IMR-90 (cell line): ENCODE results near the gene RUNX1. TPM values are rescaled to one million over a fixed set of nuclear protein-coding genes. Genes with fewer than 3 reads are reported as not detected.

Source experiments
- ATAC-seq: fragments of 200-7000 bp; cut with Tn5 transposase; 2 replicates; pipeline ENCODE4 v1.9.1; 2020; ENCODE audit warnings: low read depth, mild to moderate bottlenecking, moderate library complexity
- BruUV-seq: library from RNA; stranded (reverse); fragments of 400-500 nt; replicated peaks from 2 replicates; lab custom pipeline; 2021; lab: Mats Ljungman, UMichigan
- CTCF ChIA-PET: fragments of 300-600 bp; formaldehyde crosslinking; extraction: SDS; loops from one replicate; lab custom pipeline; 2021; ENCODE audit warnings: antibody characterized with exemption; lab: Yijun Ruan, JAX
- POLR2A ChIA-PET: fragments of 300-600 bp; sonication (Branson Sonifier 250); formaldehyde crosslinking; loops from one replicate; lab custom pipeline; 2022; ENCODE audit warnings: antibody characterized with exemption; ENCODE audit not compliant: unreplicated experiment; lab: Charles Lee
- DNase-seq: peaks from one replicate; pipeline ENCODE4 v3.0.0; 2013
- H2AFZ ChIP-seq: replicated peaks from 2 replicates; pipeline ENCODE3; 2013; ENCODE audit warnings: low read length, mild to moderate bottlenecking; ENCODE audit not compliant: poor library complexity
- H2AK5ac ChIP-seq: 2 replicates; pipeline ENCODE4 v1.6.1; 2013; ENCODE audit warnings: low read depth, low read length, inconsistent platforms
- H2AK9ac ChIP-seq: replicated peaks from 2 replicates; pipeline ENCODE3; 2013; ENCODE audit warnings: mild to moderate bottlenecking, low read depth, low read length, moderate library complexity; ENCODE audit not compliant: poor library complexity
- H2BK120ac ChIP-seq: 2 replicates; pipeline ENCODE4 v1.6.1; 2013; ENCODE audit warnings: low read depth, low read length, inconsistent platforms
- H2BK15ac ChIP-seq: 3 replicates; pipeline ENCODE4 v1.6.1; 2013; ENCODE audit warnings: low read depth, low read length, inconsistent platforms
- H2BK20ac ChIP-seq: 2 replicates; pipeline ENCODE4 v1.6.1; 2013; ENCODE audit warnings: low read depth, mild to moderate bottlenecking, inconsistent platforms, low read length, moderate library complexity
- H2BK5ac ChIP-seq: 2 replicates; pipeline ENCODE4 v1.6.1; 2013; ENCODE audit warnings: mild to moderate bottlenecking, low read depth, low read length, inconsistent platforms; ENCODE audit not compliant: poor library complexity, severe bottlenecking
- H3K14ac ChIP-seq: replicated peaks from 2 replicates; pipeline ENCODE4 v1.6.1; 2013; ENCODE audit warnings: low read depth, low read length, inconsistent platforms
- H3K18ac ChIP-seq: 2 replicates; pipeline ENCODE4 v1.6.1; 2013; ENCODE audit warnings: low read depth, low read length, control low read depth
- H3K23ac ChIP-seq: 2 replicates; pipeline ENCODE4 v1.6.1; 2013; ENCODE audit warnings: low read depth, low read length, inconsistent platforms
- H3K27ac ChIP-seq: 2 replicates; pipeline ENCODE4 v1.5.1; 2013; ENCODE audit warnings: mild to moderate bottlenecking, control low read depth, low read length; ENCODE audit not compliant: insufficient read depth
- H3K27me3 ChIP-seq: 2 replicates; pipeline ENCODE4 v1.6.1; 2013; ENCODE audit warnings: low read length; ENCODE audit not compliant: control insufficient read depth, insufficient read depth
- H3K36me3 ChIP-seq: 2 replicates; pipeline ENCODE4 v1.6.1; 2013; ENCODE audit warnings: low read length, mixed read lengths; ENCODE audit not compliant: control insufficient read depth, insufficient read depth
- H3K4ac ChIP-seq: 2 replicates; pipeline ENCODE4 v1.6.1; 2013; ENCODE audit warnings: low read depth, low read length, inconsistent platforms
- H3K4me1 ChIP-seq: 2 replicates; pipeline ENCODE4 v1.6.1; 2013; ENCODE audit warnings: low read length, mixed read lengths; ENCODE audit not compliant: control insufficient read depth, insufficient read depth
- H3K4me2 ChIP-seq: 2 replicates; pipeline ENCODE4 v1.6.1; 2013; ENCODE audit warnings: low read depth, mild to moderate bottlenecking, control low read depth, low read length, moderate library complexity
- H3K4me3 ChIP-seq: 2 replicates; pipeline ENCODE4 v1.5.1; 2013; ENCODE audit warnings: low read depth, mild to moderate bottlenecking, control low read depth, low read length, moderate library complexity; ENCODE audit not compliant: insufficient read depth
- H3K56ac ChIP-seq: 2 replicates; pipeline ENCODE4 v1.6.1; 2013; ENCODE audit warnings: low read length, inconsistent platforms; ENCODE audit not compliant: insufficient read depth; ENCODE audit errors: extremely low read depth
- H3K79me1 ChIP-seq, 2 experiments: 2 replicates each; pipeline ENCODE4 v1.6.1; 2013; ENCODE audit warnings: low read length in 2 of 2, inconsistent platforms in 1 of 2, low read depth in 1 of 2
- H3K9ac ChIP-seq: 2 replicates; pipeline ENCODE4 v1.6.1; 2013; ENCODE audit warnings: low read depth, low read length, control low read depth
- H3K9me1 ChIP-seq: 2 replicates; pipeline ENCODE4 v1.6.1; 2013; ENCODE audit warnings: low read length, inconsistent platforms; ENCODE audit not compliant: insufficient read depth
- H3K9me3 ChIP-seq: 2 replicates; pipeline ENCODE4 v1.6.1; 2013; ENCODE audit warnings: low read length; ENCODE audit not compliant: control insufficient read depth, insufficient read depth
- H4K20me1 ChIP-seq: 2 replicates; pipeline ENCODE4 v1.6.1; 2013; ENCODE audit warnings: low read length, inconsistent platforms; ENCODE audit not compliant: insufficient read depth
- H4K5ac ChIP-seq: 2 replicates; pipeline ENCODE4 v1.6.1; 2013; ENCODE audit warnings: mild to moderate bottlenecking, low read depth, low read length, control low read depth
- H4K8ac ChIP-seq, 2 experiments: 2 replicates each; pipeline ENCODE4 v1.6.1; 2013; ENCODE audit warnings: low read depth in 2 of 2, low read length in 2 of 2, control low read depth in 1 of 2, inconsistent platforms in 1 of 2
- H4K91ac ChIP-seq: 2 replicates; pipeline ENCODE4 v1.6.1; 2013; ENCODE audit warnings: low read depth, low read length, inconsistent platforms; ENCODE audit not compliant: insufficient read depth
- CHD1 ChIP-seq: IDR thresholded peaks from 2 replicates; pipeline ENCODE4 v1.6.1; 2012; ENCODE audit warnings: low read depth, low read length, improper control_type of control experiment
- CTCF ChIP-seq: conservative IDR thresholded peaks from 2 replicates; pipeline ENCODE4 v1.5.1; 2012; ENCODE audit warnings: mild to moderate bottlenecking, low read depth, low read length, improper control_type of control experiment
- FOS ChIP-seq: fragments of 150-350 bp; IDR thresholded peaks from 2 replicates; pipeline ENCODE4 v1.6.1; 2016; ENCODE audit warnings: low read depth, low read length
- MAFK ChIP-seq: IDR thresholded peaks from 2 replicates; pipeline ENCODE4 v1.6.1; 2012; ENCODE audit warnings: low read depth, low read length, improper control_type of control experiment
- POLR2A ChIP-seq: IDR thresholded peaks from 2 replicates; pipeline ENCODE4 v1.6.1; 2012; ENCODE audit warnings: mild to moderate bottlenecking, low read depth, low read length
- RAD21 ChIP-seq: IDR thresholded peaks from 2 replicates; pipeline ENCODE4 v1.6.1; 2012; ENCODE audit warnings: low read length, improper control_type of control experiment
- WGBS, 2 experiments: methylation state at CpG; one replicate each; pipeline versions ENCODE4 v1.1.5 to v1.1.7; 2013; ENCODE audit warnings: missing lambda C conversion rate in 2 of 2; ENCODE audit not compliant: insufficient read length in 1 of 2; ENCODE audit errors: extremely low coverage in 2 of 2; 5-methylcytosine and 5-hydroxymethylcytosine counted together
- dilution Hi-C: fragments of 300-500 bp; cut with HindIII; formaldehyde crosslinking; loops from one replicate; pipeline ENCODE4 v1.14.3; 2018; ENCODE audit warnings: low sequenced_read_pairs; ENCODE audit not compliant: unreplicated experiment
- in situ Hi-C: fragments of 300-500 bp; cut with MboI; formaldehyde crosslinking; loops from 3 replicates; pipeline ENCODE4 v1.14.3; 2019; ENCODE audit warnings: low sequenced_read_pairs, inconsistent platforms, mixed read lengths
- intact Hi-C: fragments of 100-400 bp; cut with micrococcal nuclease; formaldehyde crosslinking; loops from 2 replicates; pipeline ENCODE4 v1.10.0; 2022
- polyA plus RNA-seq, 3 experiments: library from polyadenylated mRNA; depleted of rRNA; stranded (reverse); fragments of >200 nt; gene quantifications; 2 replicates each; pipeline ENCODE4 v1.2.3, GENCODE V29; 2012; ENCODE audit warnings: low replicate concordance in 1 of 3
- total RNA-seq: library from RNA; depleted of rRNA; stranded (reverse); fragments of >200 nt; gene quantifications from 2 replicates; pipeline ENCODE4 v1.2.3, GENCODE V29; 2012

Gene RUNX1
- total and polyA plus RNA-seq, 2 of the 4 experiments (the other 2 are of a cell fraction) = 34.5 to 56.5 TPM

- no peak overlapping the region for H2AK9ac ChIP-seq
- H4K91ac ChIP-seq = no peak overlapping the region
- no peak overlapping the region for H3K27ac ChIP-seq
- no peak overlapping the region for H2BK120ac ChIP-seq
- H4K8ac ChIP-seq = no peak overlapping the region
- H3K27me3 ChIP-seq = no peaks in the 10 kb centered on the region
- no peak overlapping the region for H2BK5ac ChIP-seq
- H3K18ac ChIP-seq = no peak overlapping the region
- H2AK5ac ChIP-seq = no peak overlapping the region
- TF ChIP-seq MAFK = no peak
- 0 out of 2 replicates have a peak, but pooled peaks have one; percentile 13 for TF ChIP-seq RAD21
- no peak for TF ChIP-seq FOS
- peak; percentile 28; the same call in 1 of the 2 replicates for TF ChIP-seq CTCF
- TF ChIP-seq CHD1 = no peak
- no peak for TF ChIP-seq POLR2A
- peaks cover 7% of the 10 kb centered on the region for H3K4me1 ChIP-seq
- H3K4me3 ChIP-seq = no peak overlapping the region
- H4K20me1 ChIP-seq = peaks cover 25% of the 10 kb centered on the region; the same call in 1 of the 2 replicates
- ATAC-seq (no peak; the same call in 1 of the 2 replicates), DNase-seq (no peak)
- whole genome bisulfite sequencing, 2 experiments = no CpG with 5 or more reads among the region's 2 CpGs
- H2BK15ac ChIP-seq = no peak overlapping the region
- H3K56ac ChIP-seq = no peak overlapping the region
- no peak overlapping the region for H3K4me2 ChIP-seq
- in situ Hi-C loops = no loop called here
- dilution Hi-C loops = no loop called here
- intact Hi-C loops = loop anchor here (5.0 kb wide), 2 partner anchors 86 to 99 kb away; no protein-coding TSS in a partner anchor
- BruUV-seq = no TSS peak
- CTCF ChIA-PET = interaction anchor here (1.2 kb wide), 1 partner anchor 50 kb away, joined by 3 read pairs; no protein-coding TSS in a partner anchor
- H2AFZ ChIP-seq = no peak overlapping the region
- no peak overlapping the region for H4K5ac ChIP-seq
- H3K14ac ChIP-seq = no peak overlapping the region
- H3K79me1 ChIP-seq = peaks cover 47 to 78% of the 10 kb centered on the region in 2 experiments
- peaks cover 36% of the 10 kb centered on the region for H3K36me3 ChIP-seq
- H3K9me1 ChIP-seq = peaks cover 5% of the 10 kb centered on the region
- H3K4ac ChIP-seq = no peak overlapping the region
- no peak overlapping the region for H3K23ac ChIP-seq
- H3K9ac ChIP-seq = no peak overlapping the region
- H3K9me3 ChIP-seq = no peaks in the 10 kb centered on the region
- H2BK20ac ChIP-seq = no peak overlapping the region
- POLR2A ChIA-PET = no interaction called here
Measured at GRCh38 chr21:34801519-34802132, 247.5 kb downstream of the RUNX1 start.
